Uterus (tissue), 2 donors: ENCODE measurements around the gene GPHB5.

Experiments used
- POLR2A ChIP-seq, 2 donors: fragments of 450-650 bp; IDR thresholded peaks; one replicate each; pipeline ENCODE4 v1.6.1; 2016; ENCODE audit warnings: antibody characterized with exemption in 2 of 2, mild to moderate bottlenecking in 1 of 2, moderate library complexity in 1 of 2
- TF ChIP-seq, protein P1 (sequence below), 4 experiments: fragments of 200-600 bp in 2 of 4; fragments of 450-650 bp in 2 of 4; sonication (generic) in 2 of 4; IDR thresholded peaks; one replicate each; pipeline ENCODE4 v1.5.1; 2016 to 2019; ENCODE audit warnings: antibody characterized with exemption in 4 of 4, mild to moderate bottlenecking in 2 of 4, moderate library complexity in 1 of 4

DNA sequence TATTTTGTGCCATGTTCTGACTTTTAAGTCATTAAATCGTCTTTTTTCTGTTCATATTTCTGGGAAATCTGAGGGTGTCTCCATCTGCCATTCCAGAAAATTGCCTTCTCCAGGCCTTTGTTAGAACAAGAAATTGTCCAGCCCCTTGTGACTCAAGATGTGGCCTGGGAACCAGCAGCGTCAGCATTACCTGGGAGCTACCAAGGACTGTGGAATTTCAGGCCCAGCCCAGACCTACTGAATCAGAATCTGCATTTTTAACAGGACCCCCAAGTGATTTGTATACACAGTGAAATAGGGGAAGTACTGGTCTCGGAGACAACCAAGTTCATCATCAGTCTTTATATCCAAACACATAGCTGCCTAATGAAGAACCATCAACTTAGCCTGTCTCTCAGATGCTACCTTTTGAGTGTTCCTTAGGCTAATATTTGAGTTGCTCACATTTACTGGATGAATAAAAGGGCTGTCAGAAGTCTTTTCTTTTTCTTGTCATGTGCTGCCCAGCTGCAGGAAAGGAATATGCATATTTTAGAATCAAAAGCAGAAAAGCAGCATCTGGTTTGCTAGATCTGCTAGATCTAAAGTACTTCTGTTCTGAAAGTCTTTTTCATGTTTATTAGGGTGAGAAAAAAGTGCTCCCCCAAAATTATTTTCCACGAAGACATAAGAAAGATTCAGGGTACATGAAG, 21.2 kb downstream of the GPHB5 start:
- TF ChIP-seq, protein P1, sequence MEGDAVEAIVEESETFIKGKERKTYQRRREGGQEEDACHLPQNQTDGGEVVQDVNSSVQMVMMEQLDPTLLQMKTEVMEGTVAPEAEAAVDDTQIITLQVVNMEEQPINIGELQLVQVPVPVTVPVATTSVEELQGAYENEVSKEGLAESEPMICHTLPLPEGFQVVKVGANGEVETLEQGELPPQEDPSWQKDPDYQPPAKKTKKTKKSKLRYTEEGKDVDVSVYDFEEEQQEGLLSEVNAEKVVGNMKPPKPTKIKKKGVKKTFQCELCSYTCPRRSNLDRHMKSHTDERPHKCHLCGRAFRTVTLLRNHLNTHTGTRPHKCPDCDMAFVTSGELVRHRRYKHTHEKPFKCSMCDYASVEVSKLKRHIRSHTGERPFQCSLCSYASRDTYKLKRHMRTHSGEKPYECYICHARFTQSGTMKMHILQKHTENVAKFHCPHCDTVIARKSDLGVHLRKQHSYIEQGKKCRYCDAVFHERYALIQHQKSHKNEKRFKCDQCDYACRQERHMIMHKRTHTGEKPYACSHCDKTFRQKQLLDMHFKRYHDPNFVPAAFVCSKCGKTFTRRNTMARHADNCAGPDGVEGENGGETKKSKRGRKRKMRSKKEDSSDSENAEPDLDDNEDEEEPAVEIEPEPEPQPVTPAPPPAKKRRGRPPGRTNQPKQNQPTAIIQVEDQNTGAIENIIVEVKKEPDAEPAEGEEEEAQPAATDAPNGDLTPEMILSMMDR (IDR thresholded peaks at IDR 0.05) = no peak
- no peak for TF ChIP-seq POLR2A (IDR thresholded peaks at IDR 0.05)
